ENCODE measurements around the gene SCFD2.
"Not testable (repeated sequence)": the region's sequence is repeated elsewhere in the genome, so short reads cannot be mapped to it uniquely, and the experiment has no call there.

SCFD2 gene

GRCh38 chr4:53011259-53011905 lies 354.5 kb downstream of the SCFD2 start:
- DNase-seq (ENCODE audit: low spot score): no peak

- no peak for DNase-seq (ENCODE audit: low spot score)
These were observed 355.5 kb downstream of the SCFD2 start for GRCh38 chr4:53010318-53010717.

GRCh38 chr4:53009824-53010223 lies 356.0 kb downstream of the SCFD2 start:
- DNase-seq (ENCODE audit: low spot score): no peak

- no peak for DNase-seq (ENCODE audit: low spot score)
These were observed 358.8 kb downstream of the SCFD2 start for GRCh38 chr4:53007024-53007423.

- DNase-seq (ENCODE audit: low spot score): no peak
These were observed 360.1 kb downstream of the SCFD2 start for GRCh38 chr4:53005808-53006207.

- no peak for DNase-seq (ENCODE audit: low spot score)
These were observed 360.7 kb downstream of the SCFD2 start for GRCh38 chr4:53005149-53005546.

- no peak for DNase-seq (ENCODE audit: low spot score)
These were observed 361.2 kb downstream of the SCFD2 start for GRCh38 chr4:53004497-53005148.

GRCh38 chr4:53003959-53004358 lies 361.9 kb downstream of the SCFD2 start:
- no peak for DNase-seq (ENCODE audit: low spot score)

- no peak for DNase-seq (ENCODE audit: low spot score)
These were observed 365.3 kb downstream of the SCFD2 start for GRCh38 chr4:53000560-53000959.

- DNase-seq (ENCODE audit: low spot score): no peak
These were observed 366.2 kb downstream of the SCFD2 start for GRCh38 chr4:52999626-53000025.

GRCh38 chr4:52998413-52998812 lies 367.4 kb downstream of the SCFD2 start:
- DNase-seq (ENCODE audit: low spot score): no peak

GRCh38 chr4:52997132-52997416 lies 368.8 kb downstream of the SCFD2 start:
- DNase-seq (ENCODE audit: low spot score): no peak

GRCh38 chr4:52996261-52997131 lies 369.4 kb downstream of the SCFD2 start:
- DNase-seq (ENCODE audit: low spot score): no peak

- no peak for DNase-seq (ENCODE audit: low spot score)
These were observed 370.4 kb downstream of the SCFD2 start for GRCh38 chr4:52995360-52996030.

- DNase-seq (ENCODE audit: low spot score): no peak
These were observed 371.3 kb downstream of the SCFD2 start for GRCh38 chr4:52994567-52994966.

- DNase-seq (ENCODE audit: low spot score): no peak
These were observed 372.1 kb downstream of the SCFD2 start for GRCh38 chr4:52993771-52994170.

- DNase-seq (ENCODE audit: low spot score): not testable (repeated sequence)
These were observed 373.3 kb downstream of the SCFD2 start for GRCh38 chr4:52992551-52992950.

- DNase-seq (ENCODE audit: low spot score): no peak
These were observed 374.4 kb downstream of the SCFD2 start for GRCh38 chr4:52991472-52991871.

- DNase-seq (ENCODE audit: low spot score): no peak
These were observed 375.2 kb downstream of the SCFD2 start for GRCh38 chr4:52990706-52991105.

- DNase-seq (ENCODE audit: low spot score): no peak
These were observed 376.0 kb downstream of the SCFD2 start for GRCh38 chr4:52989865-52990264.

- no peak for DNase-seq (ENCODE audit: low spot score)
These were observed 378.3 kb downstream of the SCFD2 start for GRCh38 chr4:52987392-52988056.

- DNase-seq (ENCODE audit: low spot score): no peak
These were observed 381.4 kb downstream of the SCFD2 start for GRCh38 chr4:52984462-52984881.
